Glomerular visceral epithelial cell (primary cell): ENCODE results near the gene HLA-DOB.
"Not testable (repeated sequence)": the region's sequence is repeated elsewhere in the genome, so short reads cannot be mapped to it uniquely, and the experiment has no call there.

ENCODE experiments used
- DNase-seq: peaks from one replicate; pipeline ENCODE4 v3.0.0-alpha.2; 2016; ENCODE audit errors: extremely low spot score

Gene HLA-DOB

DNA sequence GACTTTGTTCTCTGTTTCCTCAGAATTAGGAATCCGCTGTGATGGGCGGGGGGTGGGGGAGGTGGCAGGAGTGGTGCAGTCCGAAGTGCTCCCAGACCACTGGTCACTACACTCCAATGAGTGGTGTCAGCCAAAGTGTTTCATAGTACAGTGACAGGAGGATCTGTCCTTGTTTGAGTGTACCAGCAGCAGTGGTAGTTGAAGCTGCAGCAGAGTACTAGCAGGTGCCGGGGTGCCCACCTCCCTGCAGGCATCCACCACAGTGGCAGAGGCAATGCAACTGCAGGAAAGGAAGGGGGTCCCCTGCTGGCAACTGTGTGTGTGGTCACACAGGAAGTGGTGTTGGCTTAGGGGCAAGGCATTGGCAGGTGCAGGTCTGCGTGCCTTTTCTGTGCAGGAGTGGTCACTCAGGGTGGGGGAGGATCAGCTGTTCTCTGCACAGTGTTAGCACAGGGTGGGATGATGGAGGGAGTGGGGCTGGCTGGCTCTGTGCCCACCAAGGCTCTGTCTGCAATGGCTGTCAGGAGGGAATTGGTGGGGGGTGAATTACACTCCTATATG, 9.7 kb downstream of the HLA-DOB start:
- no peak for DNase-seq

DNA sequence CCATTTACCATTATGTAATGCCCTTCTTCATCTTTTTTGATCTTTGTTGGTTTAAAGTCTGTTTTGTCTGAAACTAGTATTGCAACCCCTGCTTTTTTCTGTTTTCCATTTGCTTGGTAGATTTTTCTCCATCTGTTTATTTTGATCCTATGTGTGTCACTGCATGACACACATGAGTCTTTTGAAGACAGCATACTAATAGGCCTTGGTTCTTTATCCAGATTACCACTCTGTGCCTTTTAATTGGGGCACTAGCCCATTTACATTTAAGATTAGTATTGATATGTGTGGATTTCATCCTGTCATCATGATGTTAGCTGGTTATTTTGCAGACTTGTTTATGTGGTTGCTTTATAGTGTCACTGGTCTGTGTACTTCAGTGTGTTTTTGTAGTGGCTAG, 11.4 kb downstream of the HLA-DOB start:
- not testable (repeated sequence) for DNase-seq

DNA sequence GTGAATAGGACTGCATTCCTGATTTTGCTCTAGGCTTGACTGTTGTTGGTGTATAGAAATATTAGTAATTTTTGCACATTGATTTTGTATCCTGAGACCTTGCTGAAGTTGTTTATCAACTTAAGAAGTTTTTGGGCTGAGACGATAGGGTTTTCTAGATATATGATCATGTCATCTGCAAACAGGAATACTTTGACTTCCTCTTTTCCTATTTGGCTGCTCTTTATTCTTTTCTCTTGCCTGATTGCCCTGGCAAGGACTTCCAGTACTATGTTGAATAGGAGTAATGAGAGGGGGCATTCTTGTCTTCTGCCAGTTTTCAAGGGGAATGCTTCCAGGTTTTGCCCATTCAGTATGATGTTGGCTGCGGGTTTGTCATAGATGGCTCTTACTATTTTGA, 13.4 kb downstream of the HLA-DOB start:
- no peak for DNase-seq

DNA sequence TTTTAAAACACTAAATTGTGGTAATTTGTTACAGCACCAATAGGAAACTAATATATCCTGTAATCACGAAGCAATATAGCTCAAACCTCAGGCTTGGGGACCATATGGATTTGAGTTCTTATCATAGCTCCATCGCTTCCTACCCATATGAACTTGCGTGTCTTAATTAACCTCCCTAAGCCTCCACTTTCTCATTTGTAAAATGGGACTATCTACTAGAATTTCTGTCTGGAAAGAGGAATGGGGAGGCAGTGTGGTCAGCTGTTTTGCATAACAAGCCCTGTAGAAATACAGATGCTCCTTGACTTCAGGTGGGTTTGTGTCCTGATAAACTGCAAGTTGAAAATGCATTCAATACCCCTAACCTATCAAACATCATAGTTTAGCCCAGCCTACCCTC, 17.1 kb downstream of the HLA-DOB start:
- no peak for DNase-seq

DNA sequence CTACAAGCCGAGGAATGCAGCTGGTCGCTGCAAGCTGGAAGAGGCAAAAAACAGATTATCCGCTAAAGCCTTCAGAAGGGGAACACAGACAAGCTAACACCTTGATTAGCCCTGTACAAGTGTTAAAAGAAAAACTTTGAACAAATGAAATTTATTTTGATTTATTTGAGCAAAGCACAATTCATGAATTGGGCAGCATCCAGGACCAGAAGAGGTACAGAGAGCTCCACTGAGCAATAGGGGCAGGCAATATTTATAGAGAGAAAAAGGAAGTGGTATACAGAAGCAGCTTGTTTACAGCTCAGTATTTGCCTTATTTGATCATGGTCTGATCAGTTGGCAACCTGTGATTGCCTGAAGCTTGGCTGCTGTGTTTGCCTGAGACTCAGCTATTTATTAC, 17.6 kb downstream of the HLA-DOB start:
- DNase-seq = no peak

DNA sequence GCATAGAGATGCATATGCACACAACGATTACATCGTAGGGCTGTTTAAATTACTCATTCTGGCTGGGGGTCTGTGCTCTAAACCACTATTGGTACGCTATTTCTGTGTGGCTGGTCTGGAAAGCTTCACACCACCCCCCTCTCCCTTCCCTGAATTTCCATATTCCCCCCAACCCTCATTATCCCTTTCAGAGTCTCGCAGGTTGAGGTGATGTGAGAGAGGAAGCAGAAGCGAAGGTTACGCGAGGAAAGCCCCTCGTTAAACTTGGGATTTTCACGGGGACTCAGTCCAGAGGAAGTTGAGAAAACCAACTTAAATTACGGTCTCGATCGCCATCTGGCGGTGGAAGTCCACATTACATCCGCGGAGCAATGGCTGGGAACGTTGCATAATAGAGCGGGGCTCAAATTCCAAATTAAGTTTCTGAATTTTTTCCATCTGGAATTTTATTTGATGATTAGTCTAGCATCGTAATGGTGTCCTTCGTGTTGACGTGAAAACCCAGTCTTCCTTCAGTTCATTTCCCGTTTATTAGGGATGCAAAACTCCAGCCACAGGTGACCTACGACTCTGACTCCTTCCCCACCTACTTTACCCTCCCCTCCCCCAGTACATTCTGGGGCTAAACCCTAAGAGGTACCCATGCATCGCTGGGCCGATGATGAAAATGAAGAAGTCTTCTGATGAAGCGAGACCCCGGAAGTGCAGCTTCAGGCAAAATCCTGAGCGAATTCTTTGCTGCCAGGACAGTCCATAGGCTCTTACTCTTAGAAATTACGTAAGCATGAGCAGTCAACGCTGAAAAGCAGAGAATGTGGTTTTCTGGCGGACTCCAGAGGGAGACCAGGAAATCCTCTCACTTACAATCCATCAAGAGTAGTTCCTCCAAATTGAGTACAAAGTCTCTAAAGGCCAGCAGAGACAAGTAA, 19.7 kb downstream of the HLA-DOB start:
- DNase-seq = peak; percentile 74

DNA sequence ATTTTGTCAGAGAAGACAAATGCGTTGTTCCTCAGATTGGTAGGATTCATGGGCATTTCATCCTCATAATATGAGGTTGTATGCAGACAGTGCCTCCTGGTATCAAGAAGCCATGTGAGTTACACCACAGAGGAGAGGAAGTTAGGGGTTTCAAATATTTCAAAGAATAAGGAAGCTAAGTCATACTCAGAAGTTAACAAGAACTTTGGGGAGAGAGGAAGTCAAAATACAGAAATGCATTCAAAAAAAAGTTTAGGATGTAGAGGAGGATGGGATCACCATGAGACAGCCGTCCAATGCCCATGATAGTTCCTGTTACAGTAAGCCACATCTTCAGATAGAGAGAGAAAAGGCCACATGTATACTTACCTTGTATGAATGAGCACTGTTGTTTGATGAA, 22.3 kb downstream of the HLA-DOB start:
- DNase-seq = no peak

DNA sequence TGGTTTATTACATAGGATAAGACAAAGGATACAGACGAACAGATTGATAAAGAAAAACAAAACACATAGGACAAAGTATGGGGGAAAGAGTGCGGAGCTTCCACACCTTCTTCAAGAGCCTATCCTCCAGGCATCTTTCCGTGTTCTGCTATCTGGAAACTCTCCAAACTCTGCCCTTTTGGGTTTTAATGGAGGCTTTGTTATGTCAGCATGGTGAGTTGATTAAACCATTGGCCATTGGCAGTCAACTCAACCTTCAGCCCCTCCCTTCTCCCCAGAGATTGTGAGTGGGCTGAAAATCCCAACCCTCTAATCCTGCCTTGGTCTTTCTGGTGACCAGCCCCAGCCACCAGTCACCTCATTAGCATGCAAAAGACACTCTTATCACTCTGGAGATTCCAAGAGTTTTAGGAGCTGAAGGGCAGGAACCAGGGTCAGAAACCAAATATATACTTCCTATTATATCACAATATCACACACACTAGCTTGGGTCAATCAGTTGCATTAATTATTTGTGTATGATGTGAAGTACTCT, 23.8 kb downstream of the HLA-DOB start:
- DNase-seq = no peak

DNA sequence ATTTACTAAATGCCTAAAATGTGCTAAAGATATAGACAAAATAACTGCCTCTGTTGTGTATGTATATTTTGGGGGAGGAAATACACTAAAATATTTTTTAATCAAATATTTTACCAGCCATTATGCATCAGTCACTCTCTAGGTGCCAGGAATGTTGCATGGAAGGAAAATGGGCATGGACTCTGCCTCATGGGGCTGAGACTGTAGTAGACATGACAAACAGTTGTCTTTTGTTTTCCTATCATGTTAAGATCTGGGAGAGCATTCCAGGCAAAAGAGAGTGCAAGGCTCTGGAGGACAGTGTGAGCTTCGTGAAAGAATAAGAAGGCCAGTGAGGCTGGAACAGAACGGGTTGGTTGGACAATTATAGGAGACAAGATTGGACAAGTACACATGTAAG, 26.5 kb downstream of the HLA-DOB start:
- DNase-seq = no peak

DNA sequence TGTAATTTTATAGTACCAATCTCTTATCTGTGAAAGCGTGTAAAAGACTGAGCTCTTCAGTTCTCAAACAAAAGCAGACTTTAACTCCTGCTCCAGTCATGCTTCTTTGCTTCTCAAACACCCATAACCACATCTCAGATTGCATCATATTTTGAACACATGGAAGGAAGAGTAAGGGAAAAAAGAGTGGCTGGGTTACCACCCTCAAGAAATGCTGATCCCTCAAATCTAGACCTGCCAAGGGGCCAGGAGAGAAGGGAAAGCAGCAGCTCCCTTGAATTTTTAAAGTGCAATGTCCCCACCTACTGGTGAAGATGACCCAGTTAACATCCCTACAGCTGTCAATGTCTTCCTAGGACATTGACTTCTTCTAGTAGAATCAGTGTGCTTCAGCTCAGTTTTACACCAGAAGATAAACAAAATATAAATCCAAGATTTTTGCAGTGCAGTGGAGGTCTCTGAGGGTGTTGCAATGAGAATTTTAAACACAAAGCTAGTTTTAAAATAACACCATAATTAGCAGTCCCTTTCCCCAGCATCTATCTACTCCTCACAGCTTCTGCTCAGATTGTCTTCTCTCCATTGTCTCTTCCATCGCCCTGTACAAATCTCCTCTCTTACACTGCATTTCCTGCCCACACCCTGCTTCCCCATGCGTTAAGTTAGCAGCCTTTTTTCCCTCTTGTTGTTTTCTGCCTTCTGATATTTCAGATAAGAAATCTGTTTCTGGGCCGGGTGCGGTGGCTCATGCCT, 30.8 kb downstream of the HLA-DOB start:
- DNase-seq = peak; percentile 58

DNA sequence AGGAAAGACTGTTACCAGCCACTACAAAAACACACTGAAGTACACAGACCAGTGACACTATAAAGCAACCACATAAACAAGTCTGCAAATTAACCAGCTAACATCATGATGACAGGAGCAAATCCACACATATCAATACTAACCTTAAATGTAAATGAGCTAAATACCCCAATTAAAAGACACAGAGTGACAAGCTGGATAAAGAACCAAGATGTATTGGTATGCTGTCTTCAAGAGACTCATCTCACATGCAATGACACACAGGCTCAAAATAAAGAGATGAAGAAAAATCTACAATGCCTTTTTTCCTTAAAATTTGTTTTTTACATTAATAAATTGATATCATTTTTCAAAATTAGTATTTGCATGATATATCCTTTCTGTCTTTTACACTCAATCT, 33.9 kb downstream of the HLA-DOB start:
- DNase-seq = not testable (repeated sequence)

DNA sequence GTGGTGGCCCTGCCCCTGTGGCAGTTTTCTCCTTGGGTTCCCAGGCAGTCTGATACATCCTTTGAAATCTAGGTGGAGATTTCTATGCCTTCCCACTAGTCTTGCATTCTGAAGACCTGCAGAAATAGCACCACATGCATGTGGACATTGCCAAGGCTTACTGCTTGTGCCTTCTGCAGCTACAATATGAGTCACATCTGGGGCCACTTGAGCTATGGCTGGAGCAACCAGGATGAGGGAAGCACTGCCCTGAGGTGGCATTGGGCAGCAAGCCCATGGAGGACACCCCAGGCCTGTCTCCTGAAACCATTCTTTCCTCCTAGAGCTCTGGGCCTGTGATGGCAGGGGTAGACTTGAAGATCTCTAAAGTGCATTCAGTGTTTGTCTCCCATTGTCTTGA, 37.8 kb downstream of the HLA-DOB start:
- DNase-seq = no peak

DNA sequence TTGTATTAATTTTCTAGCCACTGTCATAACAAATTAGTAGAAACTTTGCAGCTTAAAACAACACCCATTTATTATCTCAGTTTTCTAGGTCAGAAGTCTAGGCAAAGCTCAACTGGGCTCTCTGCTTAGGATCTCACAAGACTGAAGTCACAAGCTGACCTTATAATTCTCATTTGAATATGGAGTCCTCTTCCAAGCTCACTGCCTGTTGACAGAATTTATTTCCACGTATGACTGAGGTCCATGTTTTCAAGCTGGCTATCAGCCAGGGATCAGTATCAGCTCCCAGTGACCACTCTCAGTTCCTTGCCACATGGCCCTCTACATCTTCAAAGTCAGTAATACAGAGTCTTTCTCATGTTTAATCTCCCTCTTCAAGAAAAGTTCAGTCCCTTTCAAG, 41.7 kb downstream of the HLA-DOB start:
- DNase-seq = no peak

DNA sequence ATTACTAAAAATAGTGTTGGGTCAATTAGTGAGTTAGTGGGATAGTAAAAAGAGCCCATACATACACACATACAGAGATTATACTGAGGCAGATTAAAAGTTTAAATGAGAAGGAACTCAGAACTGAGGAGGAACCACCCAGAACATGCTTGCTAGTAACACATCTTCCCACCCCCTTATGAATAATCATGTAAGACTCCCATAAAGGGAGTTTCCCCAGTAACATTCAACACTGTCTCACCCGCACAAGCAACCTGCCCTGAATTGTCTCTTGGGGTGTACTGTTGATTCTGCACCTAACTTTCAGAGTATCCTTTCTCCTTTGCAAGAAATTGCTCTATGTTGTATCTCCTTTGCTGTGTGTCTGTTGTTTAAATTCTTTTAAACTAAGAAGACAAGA, 42.4 kb downstream of the HLA-DOB start:
- DNase-seq = no peak

DNA sequence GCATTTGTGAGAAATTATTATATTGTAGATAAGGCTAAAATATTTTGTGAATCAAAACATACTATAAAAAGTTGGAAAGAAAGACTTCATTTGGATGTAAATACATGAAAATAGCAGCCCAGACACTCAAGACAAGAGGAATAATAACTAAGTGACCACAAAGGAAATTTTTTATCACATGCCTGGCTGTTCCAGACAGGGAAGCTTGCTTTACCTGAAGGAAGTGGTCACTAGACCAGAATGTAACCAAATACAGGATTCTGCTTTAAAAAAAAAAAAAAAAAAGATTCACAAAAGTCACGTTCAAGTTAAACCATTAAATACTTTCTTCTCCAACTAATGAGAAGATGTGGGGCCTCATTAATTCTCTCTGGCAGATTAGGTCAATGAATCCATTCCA, 44.1 kb downstream of the HLA-DOB start:
- DNase-seq = no peak

DNA sequence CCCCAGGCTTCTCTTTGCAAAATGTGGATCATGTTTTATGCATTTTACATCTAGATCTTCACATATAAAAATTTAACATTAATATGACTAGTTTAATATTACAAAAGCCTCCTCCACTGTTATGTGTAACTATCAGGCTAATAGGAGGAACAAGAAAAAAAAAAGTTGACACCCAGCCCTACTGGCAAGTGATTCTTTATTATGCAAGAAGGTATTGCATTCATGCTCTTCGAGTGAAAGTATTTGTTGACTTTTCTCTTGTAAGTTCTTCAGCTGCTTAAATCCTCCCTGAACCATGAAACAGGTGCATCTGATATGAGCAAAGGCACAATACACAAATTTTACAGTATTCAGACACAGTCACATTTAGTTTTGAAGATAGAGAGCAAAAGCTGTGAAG, 52.8 kb downstream of the HLA-DOB start:
- no peak for DNase-seq

DNA sequence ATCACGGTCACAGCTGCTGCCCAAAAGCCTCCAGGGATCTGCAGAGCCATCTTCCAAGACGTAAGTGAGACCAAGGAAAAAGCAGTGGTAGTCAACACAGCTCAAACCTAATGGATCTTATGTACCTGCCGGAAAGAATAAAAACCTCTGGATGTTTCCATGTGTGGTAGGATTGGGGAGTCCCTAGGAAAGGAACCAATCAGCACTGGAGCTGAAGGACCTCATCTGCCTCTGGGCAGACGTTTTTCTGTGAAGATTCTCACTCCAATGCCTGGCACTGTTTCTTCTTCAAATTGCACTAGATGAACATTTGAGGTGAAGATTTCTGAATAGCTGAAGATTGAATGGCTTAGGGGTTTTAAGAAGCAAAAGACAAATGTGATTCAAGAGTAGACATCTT, 53.4 kb downstream of the HLA-DOB start, which contains the start of gene HLA-DQB2:
Gene HLA-DQB2 (minus strand): TSS at position 112 of the 400 bp plus-strand sequence. CDS start 62 bp downstream, at position 50.
- DNase-seq = no peak
